Right lobe of liver (tissue), 6 donors: ENCODE data around the gene ZIC5. TPM values are rescaled to one million over a fixed set of nuclear protein-coding genes. Genes with fewer than 3 reads are reported as not detected.

Source experiments
- ATAC-seq, 4 donors: fragments of 200-7000 bp; cut with Tn5 transposase; one replicate each; pipeline ENCODE4 v1.9.1; 2020; ENCODE audit warnings: mild to moderate bottlenecking in 4 of 4, moderate library complexity in 4 of 4
- DNase-seq, 3 donors: peaks; one replicate each; pipeline ENCODE4 v3.0.0-alpha.2; 2020
- H3K27ac ChIP-seq, 3 donors: fragments of 200-600 bp; one replicate each; pipeline ENCODE4 v1.8.0; 2022
- H3K27me3 ChIP-seq, 2 donors: fragments of 200-600 bp; one replicate each; pipeline ENCODE4 v1.8.0; 2022
- H3K36me3 ChIP-seq, 4 donors: fragments of 200-600 bp; sonication (generic) in 1 of 4; one replicate each; pipeline versions ENCODE4 v1.5.1 to v1.8.0; 2017 to 2022; ENCODE audit warnings: control low read depth in 1 of 4
- H3K4me1 ChIP-seq, 4 donors: fragments of 200-600 bp; sonication (generic) in 1 of 4; one replicate each; pipeline versions ENCODE4 v1.5.1 to v1.8.0; 2017 to 2022; ENCODE audit warnings: control low read depth in 1 of 4
- H3K4me3 ChIP-seq, 3 donors: fragments of 200-600 bp; one replicate each; pipeline ENCODE4 v1.8.0; 2022
- H3K9me3 ChIP-seq, 4 donors: fragments of 200-600 bp; sonication (generic) in 1 of 4; one replicate each; pipeline versions ENCODE4 v1.5.1 to v1.8.0; 2017 to 2022; ENCODE audit warnings: control low read depth in 1 of 4
- POLR2A ChIP-seq: fragments of 450-650 bp; IDR thresholded peaks from one replicate; pipeline ENCODE4 v1.6.1; 2017; ENCODE audit warnings: antibody characterized with exemption, mild to moderate bottlenecking
- WGBS: methylation state at CpG from one replicate; pipeline ENCODE4 v1.1.6; 2018; ENCODE audit warnings: low coverage, low lambda C conversion rate; ENCODE audit not compliant: insufficient coverage; ENCODE audit errors: missing lambda C conversion rate; 5-methylcytosine and 5-hydroxymethylcytosine counted together
- intact Hi-C, 2 donors: fragments of 100-400 bp; cut with DNase I; formaldehyde crosslinking; loops; one replicate each; pipeline versions ENCODE4 v1.11.2 to v1.14.1; 2022
- total RNA-seq, 6 experiments: library from RNA; depleted of rRNA in 2 of 6; stranded (reverse); fragments of >200 nt in 2 of 6; fragmentation: NEBNext Ultra II Directional in 3 of 6; extraction: Animal tissue kit (Norgen Biotek cat#: 25700) in 3 of 6; gene quantifications; one replicate each; pipeline versions ENCODE4 v1.1.0 to v1.2.4, GENCODE V29; 2016 to 2023
- TF ChIP-seq, protein P1 (sequence below), 4 donors: fragments of 200-600 bp in 3 of 4; fragments of 450-650 bp in 1 of 4; IDR thresholded peaks; one replicate each; pipeline versions ENCODE4 v1.5.1 to v1.8.0; 2016 to 2022; ENCODE audit warnings: antibody characterized with exemption in 4 of 4, mild to moderate bottlenecking in 2 of 4
- donor health status: DM: no; HTN: yes; CAD: no.
- donor health status: DM: no; HTN: no; CAD: no.
- donor health status: DM: no; HTN: no; CAD: no.
- donor health status: DM: no; HTN: yes; CAD: no.
- donor health status: DM: no; HTN: yes; CAD: no.

The ZIC5 gene
- total RNA-seq, 6 experiments from 2014 or later: not detected

DNA sequence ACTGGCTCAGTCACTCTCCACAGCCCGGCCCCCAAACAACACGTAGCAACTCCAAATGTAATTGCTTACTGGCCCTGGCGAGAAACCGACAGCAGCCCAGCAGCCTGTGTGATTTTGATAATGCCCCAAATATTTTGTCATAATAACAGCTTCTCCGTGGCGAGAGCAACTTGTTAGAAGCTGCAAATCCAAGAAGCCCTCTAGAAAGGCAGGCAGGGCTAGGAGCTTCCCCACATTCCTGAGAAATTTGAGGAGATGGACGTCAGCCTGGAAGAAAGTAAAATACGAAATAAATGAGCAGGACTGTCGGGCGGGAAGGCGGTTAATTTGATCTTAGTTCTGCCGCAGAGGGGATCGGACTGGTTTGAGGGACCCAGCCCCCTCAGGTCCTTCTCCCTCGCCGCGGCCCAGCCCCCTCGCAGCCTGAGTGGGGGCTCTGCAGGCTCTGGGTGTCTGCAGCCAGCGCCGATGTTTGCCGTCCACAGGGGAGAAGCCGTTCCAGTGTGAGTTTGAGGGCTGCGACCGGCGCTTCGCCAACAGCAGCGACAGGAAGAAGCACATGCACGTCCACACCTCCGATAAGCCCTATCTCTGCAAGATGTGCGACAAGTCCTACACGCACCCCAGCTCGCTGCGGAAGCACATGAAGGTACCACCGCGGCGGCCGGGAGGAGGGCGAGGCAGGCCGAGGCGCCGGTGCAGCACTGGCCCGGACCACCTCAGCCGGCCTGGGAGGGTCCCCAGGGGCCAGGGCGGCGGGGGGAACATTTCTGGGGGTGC lies 13.1 kb upstream of the ZIC5 start:
- WGBS: 9% methylated on average over 16 of the region's 44 CpGs
- no peak for ATAC-seq
- TF ChIP-seq POLR2A: no peak
- TF ChIP-seq, protein P1, sequence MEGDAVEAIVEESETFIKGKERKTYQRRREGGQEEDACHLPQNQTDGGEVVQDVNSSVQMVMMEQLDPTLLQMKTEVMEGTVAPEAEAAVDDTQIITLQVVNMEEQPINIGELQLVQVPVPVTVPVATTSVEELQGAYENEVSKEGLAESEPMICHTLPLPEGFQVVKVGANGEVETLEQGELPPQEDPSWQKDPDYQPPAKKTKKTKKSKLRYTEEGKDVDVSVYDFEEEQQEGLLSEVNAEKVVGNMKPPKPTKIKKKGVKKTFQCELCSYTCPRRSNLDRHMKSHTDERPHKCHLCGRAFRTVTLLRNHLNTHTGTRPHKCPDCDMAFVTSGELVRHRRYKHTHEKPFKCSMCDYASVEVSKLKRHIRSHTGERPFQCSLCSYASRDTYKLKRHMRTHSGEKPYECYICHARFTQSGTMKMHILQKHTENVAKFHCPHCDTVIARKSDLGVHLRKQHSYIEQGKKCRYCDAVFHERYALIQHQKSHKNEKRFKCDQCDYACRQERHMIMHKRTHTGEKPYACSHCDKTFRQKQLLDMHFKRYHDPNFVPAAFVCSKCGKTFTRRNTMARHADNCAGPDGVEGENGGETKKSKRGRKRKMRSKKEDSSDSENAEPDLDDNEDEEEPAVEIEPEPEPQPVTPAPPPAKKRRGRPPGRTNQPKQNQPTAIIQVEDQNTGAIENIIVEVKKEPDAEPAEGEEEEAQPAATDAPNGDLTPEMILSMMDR (IDR thresholded peaks at IDR 0.05): no peak
- no peaks in the 10 kb centered on the region for H3K9me3 ChIP-seq
- intact Hi-C loops: no loop called here
- H3K36me3 ChIP-seq: no peaks in the 10 kb centered on the region
- no peak overlapping the region for H3K4me3 ChIP-seq
- peaks cover 0 to 19% (median 3%) of the 10 kb centered on the region in 4 donors for H3K4me1 ChIP-seq
- DNase-seq: no peak
- no peak overlapping the region for H3K27ac ChIP-seq
- peaks cover 49 to 72% of the 10 kb centered on the region in 2 donors for H3K27me3 ChIP-seq

DNA sequence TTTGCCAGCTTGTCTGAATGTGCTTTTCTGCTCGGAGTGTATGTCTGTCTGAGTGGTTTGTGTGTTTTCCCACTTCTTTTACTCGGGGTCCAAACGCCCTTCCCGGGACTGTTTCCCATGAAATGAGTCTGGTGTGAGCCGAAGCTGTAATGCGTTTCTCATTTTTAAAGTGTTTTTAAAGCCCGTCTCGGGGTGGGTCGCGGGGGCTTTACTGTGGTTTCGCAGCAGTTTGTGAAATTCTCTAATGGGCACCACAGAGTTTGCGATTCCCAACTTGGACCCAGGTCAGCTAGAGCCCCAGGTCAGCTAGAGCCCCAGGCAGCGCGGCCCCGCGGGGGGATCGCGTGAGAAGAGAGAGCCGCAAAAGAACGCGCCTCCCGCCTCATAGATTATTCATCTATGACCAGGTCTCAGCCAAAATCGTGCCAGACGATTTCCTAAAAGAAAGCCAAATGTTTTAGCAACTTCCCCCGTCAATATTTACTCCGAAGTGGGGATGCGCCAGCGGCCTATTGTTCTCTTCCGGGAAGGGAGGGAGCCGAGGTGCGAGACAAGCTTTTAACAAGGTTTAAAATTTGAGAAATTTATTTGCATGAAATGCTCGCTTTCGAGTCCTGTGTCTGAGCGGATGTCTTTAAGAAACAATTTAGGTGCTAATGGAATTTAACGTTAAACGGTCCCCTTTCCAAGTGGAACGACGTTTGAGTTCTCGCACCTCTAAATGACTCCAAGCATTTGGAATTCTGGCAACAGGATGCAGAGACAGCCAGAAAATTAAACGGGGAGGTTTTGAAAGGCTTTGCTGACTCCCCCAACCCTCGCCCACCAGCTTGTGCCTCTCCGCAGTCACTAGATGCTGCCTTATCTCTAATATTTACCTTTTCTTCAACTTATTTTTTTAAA lies 12.2 kb upstream of the ZIC5 start:
- no peak for DNase-seq
- Histone ChIP-seq H3K27me3 (peaks cover 43 to 72% of the 10 kb centered on the region in 2 donors), H3K27ac (no peak overlapping the region), H3K4me3 (no peak overlapping the region), H3K9me3 (no peaks in the 10 kb centered on the region), H3K4me1 (peaks cover 0 to 19% (median 3%) of the 10 kb centered on the region in 4 donors), H3K36me3 (no peaks in the 10 kb centered on the region)
- TF ChIP-seq, protein P1 (IDR thresholded peaks at IDR 0.05): no peak
- TF ChIP-seq POLR2A: no peak
- 6% methylated on average over 33 of the region's 42 CpGs for WGBS
- intact Hi-C loops: no loop called here
- ATAC-seq: no peak

DNA sequence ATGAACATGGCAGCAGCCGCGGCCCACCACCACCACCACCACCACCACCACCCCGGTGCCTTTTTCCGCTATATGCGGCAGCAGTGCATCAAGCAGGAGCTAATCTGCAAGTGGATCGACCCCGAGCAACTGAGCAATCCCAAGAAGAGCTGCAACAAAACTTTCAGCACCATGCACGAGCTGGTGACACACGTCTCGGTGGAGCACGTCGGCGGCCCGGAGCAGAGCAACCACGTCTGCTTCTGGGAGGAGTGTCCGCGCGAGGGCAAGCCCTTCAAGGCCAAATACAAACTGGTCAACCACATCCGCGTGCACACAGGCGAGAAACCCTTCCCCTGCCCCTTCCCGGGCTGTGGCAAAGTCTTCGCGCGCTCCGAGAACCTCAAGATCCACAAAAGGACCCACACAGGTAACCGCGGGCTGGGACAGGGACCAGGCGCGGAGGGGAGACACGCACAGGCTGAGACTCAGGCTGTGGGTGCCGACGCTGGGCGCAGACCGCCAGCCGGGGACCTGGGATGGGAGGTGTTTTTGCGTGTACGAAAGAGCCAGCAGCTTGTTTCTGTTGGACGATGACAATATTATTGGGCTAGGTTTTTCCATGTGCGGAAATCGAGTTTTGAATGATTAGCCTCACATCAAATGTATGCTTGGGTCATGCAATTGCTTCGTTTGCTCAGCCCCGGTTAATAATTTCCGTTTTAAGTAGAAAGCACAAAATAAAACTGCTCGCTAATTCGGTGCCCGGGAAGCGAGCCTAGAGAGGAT lies 11.3 kb upstream of the ZIC5 start:
- peaks cover 37 to 72% of the 10 kb centered on the region in 2 donors for H3K27me3 ChIP-seq
- no peak overlapping the region for H3K27ac ChIP-seq
- H3K36me3 ChIP-seq: no peaks in the 10 kb centered on the region
- H3K4me3 ChIP-seq: no peak overlapping the region
- DNase-seq (no peak), ATAC-seq (no peak)
- intact Hi-C loops: no loop called here
- peaks cover 0 to 19% (median 3%) of the 10 kb centered on the region in 4 donors for H3K4me1 ChIP-seq
- no peaks in the 10 kb centered on the region for H3K9me3 ChIP-seq
- TF ChIP-seq POLR2A: no peak
- TF ChIP-seq, protein P1 (IDR thresholded peaks at IDR 0.05): no peak
- 4% methylated on average over 20 of the region's 48 CpGs for WGBS

DNA sequence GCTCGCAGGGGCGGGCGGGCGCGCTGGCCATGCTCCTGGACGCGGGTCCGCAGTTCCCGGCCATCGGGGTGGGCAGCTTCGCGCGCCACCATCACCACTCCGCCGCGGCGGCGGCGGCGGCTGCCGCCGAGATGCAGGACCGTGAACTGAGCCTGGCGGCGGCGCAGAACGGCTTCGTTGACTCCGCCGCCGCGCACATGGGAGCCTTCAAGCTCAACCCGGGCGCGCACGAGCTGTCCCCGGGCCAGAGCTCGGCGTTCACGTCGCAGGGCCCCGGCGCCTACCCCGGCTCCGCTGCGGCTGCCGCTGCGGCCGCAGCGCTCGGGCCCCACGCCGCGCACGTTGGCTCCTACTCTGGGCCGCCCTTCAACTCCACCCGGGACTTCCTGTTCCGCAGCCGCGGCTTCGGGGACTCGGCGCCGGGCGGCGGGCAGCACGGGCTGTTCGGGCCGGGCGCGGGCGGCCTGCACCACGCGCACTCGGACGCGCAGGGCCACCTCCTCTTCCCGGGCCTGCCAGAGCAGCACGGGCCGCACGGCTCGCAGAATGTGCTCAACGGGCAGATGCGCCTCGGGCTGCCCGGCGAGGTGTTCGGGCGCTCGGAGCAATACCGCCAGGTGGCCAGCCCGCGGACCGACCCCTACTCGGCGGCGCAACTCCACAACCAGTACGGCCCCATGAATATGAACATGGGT lies 10.6 kb upstream of the ZIC5 start:
- H3K27ac ChIP-seq: no peak overlapping the region
- 0% methylated on average over 4 of the region's 98 CpGs for WGBS
- intact Hi-C loops: no loop called here
- no peaks in the 10 kb centered on the region for H3K9me3 ChIP-seq
- H3K27me3 ChIP-seq: peaks cover 30 to 72% of the 10 kb centered on the region in 2 donors
- H3K4me1 ChIP-seq: peaks cover 0 to 19% (median 3%) of the 10 kb centered on the region in 4 donors
- peak overlapping the region in 1 of 3 donors; percentile 57 for H3K4me3 ChIP-seq
- ATAC-seq (peak; percentile 6 to 14 (median 10)), DNase-seq (peak in 1 of 3 donors; percentile 52)
- no peaks in the 10 kb centered on the region for H3K36me3 ChIP-seq
- TF ChIP-seq, protein P1 (IDR thresholded peaks at IDR 0.05): no peak
- TF ChIP-seq POLR2A: no peak
